Measurements from ENCODE around the gene TUBB2A. TPM values are rescaled to one million over a fixed set of nuclear protein-coding genes. Genes with fewer than 3 reads are reported as not detected.
A peak's percentile ranks its signal among the peaks of the same experiment; 100 is the strongest.

The TUBB2A gene
- total RNA-seq, 4 donors from 2014 or later = 16.3 to 72.5 (median 34.5) TPM

DNA sequence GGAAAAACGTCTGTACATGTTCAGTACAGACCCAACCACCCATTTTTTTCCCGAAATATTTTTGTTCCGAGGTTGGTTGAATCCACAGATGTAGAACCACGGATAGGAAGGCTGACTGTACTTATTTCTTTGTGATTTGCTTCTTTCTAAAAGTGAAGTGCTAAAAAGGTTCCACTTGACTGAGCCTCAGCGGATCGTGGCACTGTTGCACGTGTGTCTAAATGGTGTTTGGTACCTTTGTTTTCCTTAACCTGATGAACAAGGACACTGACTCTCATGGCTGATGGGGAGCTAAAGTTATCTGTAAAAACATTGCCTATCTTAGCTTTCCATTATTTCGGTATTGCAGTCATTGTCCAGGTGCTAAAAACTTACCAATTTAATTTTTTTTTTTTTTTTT lies 32.7 kb downstream of the TUBB2A start:
- no peaks in the 10 kb centered on the region for H3K9me3 ChIP-seq
- H3K27ac ChIP-seq = no peak overlapping the region
- 47 to 55% methylated on average over 8 of the region's 8 CpGs for WGBS, 2 donors
- intact Hi-C loops (cut with DNase I) = loop anchor here (5.0 kb wide), 1 partner anchor 128 kb away; no protein-coding TSS in a partner anchor
- peak in 1 of 2 donors; percentile 21 for DNase-seq
- no peak overlapping the region for H3K4me3 ChIP-seq (replicated peaks in 1 of 3)
- H3K4me1 ChIP-seq = peaks cover 0 to 2% of the 10 kb centered on the region in 2 donors
- no peaks in the 10 kb centered on the region for H3K27me3 ChIP-seq
- H3K36me3 ChIP-seq = peaks cover 2 to 3% of the 10 kb centered on the region in 2 donors
- TF ChIP-seq, protein P1, sequence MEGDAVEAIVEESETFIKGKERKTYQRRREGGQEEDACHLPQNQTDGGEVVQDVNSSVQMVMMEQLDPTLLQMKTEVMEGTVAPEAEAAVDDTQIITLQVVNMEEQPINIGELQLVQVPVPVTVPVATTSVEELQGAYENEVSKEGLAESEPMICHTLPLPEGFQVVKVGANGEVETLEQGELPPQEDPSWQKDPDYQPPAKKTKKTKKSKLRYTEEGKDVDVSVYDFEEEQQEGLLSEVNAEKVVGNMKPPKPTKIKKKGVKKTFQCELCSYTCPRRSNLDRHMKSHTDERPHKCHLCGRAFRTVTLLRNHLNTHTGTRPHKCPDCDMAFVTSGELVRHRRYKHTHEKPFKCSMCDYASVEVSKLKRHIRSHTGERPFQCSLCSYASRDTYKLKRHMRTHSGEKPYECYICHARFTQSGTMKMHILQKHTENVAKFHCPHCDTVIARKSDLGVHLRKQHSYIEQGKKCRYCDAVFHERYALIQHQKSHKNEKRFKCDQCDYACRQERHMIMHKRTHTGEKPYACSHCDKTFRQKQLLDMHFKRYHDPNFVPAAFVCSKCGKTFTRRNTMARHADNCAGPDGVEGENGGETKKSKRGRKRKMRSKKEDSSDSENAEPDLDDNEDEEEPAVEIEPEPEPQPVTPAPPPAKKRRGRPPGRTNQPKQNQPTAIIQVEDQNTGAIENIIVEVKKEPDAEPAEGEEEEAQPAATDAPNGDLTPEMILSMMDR (IDR thresholded peaks at IDR 0.05) = no peak
- TF ChIP-seq POLR2A (IDR thresholded peaks at IDR 0.05) = no peak

DNA sequence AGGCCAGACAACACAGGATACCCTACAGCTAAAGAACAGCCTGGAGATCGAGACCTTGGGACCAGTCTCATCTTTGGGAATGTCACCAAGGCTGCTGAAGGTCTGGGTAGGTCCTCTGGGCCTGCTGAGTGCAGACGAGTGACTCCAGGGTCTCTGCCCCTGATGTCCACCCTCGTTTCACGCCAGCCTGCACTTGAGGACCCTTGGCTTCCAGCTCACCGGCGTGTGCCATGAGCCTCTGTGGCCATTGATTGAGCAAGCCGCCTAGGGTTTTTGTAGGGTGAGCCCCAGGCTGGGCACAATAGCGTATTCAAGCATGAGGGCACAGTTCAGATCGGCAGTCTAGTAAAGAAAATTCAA lies 34.5 kb downstream of the TUBB2A start:
- no peak for TF ChIP-seq POLR2A (IDR thresholded peaks at IDR 0.05)
- Histone ChIP-seq H3K4me3 (replicated peaks in 1 of 3) (no peak overlapping the region), H3K27ac (no peak overlapping the region), H3K27me3 (no peaks in the 10 kb centered on the region), H3K9me3 (no peaks in the 10 kb centered on the region), H3K36me3 (no peaks in the 10 kb centered on the region), H3K4me1 (peaks cover 4 to 12% of the 10 kb centered on the region in 2 donors)
- WGBS, 2 donors = 85 to 88% methylated on average over 7 to 8 of the region's 9 CpGs
- intact Hi-C loops (cut with DNase I) = no loop called here
- no peak for DNase-seq

DNA sequence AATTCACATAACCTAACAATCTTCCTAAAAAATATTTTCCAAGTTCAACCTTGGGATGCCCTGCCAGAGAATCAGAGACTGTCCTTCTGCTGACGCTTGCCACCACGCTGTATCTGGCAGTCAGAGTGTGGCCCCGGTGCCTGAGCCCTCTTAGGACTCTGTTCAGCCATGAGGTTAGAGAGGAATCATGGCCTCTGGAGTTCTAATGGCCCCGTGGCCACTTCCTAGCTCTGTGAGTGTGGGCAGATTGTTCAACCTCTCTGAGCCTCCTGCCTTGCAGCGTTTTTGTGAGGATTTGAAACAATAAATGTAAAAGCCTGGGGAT lies 36.6 kb downstream of the TUBB2A start:
- no peaks in the 10 kb centered on the region for H3K36me3 ChIP-seq
- H3K27ac ChIP-seq = no peak overlapping the region
- intact Hi-C loops (cut with DNase I) = no loop called here
- peaks cover 4 to 14% of the 10 kb centered on the region in 2 donors for H3K4me1 ChIP-seq
- H3K9me3 ChIP-seq = no peaks in the 10 kb centered on the region
- no peak for TF ChIP-seq POLR2A (IDR thresholded peaks at IDR 0.05)
- TF ChIP-seq, protein P1 (IDR thresholded peaks at IDR 0.05) = no peak
- DNase-seq = no peak
- H3K4me3 ChIP-seq (replicated peaks in 1 of 3) = no peak overlapping the region
- H3K27me3 ChIP-seq = no peaks in the 10 kb centered on the region
- 92% methylated on average over 5 of the region's 5 CpGs for WGBS, 2 donors

DNA sequence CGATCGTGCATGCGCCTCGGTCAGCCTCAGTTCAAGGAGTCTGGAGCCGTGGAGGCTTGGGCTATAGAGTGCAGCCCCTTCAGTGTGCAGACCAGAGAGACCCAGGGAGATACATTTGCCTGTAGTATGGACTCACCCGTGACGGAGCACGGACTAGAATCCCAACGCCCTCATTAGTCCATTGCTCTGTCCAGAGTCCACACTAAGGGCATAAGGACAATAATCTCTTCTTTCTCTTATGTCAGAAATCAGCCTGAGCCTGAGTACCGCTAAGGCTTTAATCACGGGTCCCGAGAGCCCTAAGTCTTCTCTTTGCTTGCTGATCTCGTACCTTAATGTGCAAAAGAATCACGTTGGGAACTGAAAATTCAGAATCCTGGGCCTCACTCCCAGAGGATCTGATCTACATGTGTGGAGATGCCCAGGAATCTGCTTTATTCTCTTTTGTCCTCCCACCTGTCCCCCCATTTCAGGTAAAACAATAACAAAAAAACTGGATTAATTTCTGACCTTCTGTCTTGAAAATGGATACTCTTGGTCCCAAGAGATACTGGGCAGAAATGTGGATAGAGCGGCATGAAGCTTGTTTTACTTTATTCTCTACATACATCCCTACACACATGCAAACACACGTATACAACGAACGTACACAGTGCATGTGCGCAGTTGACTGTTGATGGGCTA lies 38.2 kb downstream of the TUBB2A start:
- peaks cover 4 to 14% of the 10 kb centered on the region in 2 donors for H3K4me1 ChIP-seq
- WGBS, 2 donors = 32% methylated on average over 14 to 15 of the region's 19 CpGs
- H3K27me3 ChIP-seq = no peaks in the 10 kb centered on the region
- peak overlapping the region; percentile 61 to 72 (median 70) for H3K4me3 ChIP-seq (replicated peaks in 1 of 3)
- intact Hi-C loops (cut with DNase I) = no loop called here
- DNase-seq = no peak
- TF ChIP-seq POLR2A (IDR thresholded peaks at IDR 0.05) = no peak
- TF ChIP-seq, protein P1 (IDR thresholded peaks at IDR 0.05) = no peak
- peaks cover 4 to 12% of the 10 kb centered on the region in 2 donors for H3K36me3 ChIP-seq
- peak overlapping the region in 2 of 3 donors; percentile 76 to 89 for H3K27ac ChIP-seq
- no peaks in the 10 kb centered on the region for H3K9me3 ChIP-seq

DNA sequence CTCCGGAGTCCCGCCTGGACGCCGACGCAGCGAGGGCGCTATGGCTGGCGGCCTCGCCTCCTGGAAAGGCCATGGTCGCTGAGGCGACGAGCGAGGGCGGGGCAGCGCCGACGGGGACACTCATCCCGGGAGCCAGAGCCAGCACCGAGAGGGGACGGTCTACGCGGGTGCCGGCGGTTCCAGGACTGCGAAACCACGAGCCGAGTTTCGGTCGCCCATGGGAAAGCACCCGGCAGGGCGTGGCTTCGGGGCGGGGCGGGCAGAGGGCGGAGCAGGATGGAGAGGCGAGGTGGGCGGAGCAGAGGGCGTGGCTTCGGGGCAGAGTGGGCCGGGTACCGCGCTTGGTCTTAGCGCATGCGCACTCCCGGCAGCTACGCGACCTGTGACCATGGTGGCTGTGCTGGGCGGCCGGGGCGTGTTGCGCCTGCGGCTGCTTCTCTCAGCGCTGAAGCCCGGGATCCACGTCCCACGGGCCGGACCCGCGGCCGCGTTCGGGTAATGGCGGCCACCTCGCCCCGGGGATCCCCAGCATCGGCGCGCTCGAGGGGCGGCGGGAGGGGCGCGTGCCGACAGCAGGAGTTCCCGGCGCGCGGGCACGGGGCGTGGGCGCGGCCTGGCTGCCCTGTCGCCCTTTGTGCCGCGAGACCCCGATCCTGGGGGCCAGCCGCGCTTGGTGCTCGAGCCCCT lies 38.8 kb downstream of the TUBB2A start, which contains the start of gene BPHL:
Gene BPHL (plus strand): TSS at position 359 of the 687 bp plus-strand sequence. CDS start 30 bp downstream, at position 389.
- Histone ChIP-seq H3K36me3 (peaks cover 11 to 17% of the 10 kb centered on the region in 2 donors), H3K4me3 (replicated peaks in 1 of 3) (peak within 1 kb of the TSS; percentile 61 to 72 (median 70)), H3K27me3 (no peaks in the 10 kb centered on the region), H3K9me3 (no peaks in the 10 kb centered on the region), H3K4me1 (peaks cover 4 to 14% of the 10 kb centered on the region in 2 donors), H3K27ac (peak within 1 kb of the TSS; percentile 76 to 89 (median 80))
- intact Hi-C loops (cut with DNase I) = no loop called here
- TF ChIP-seq POLR2A (IDR thresholded peaks at IDR 0.05) = peak; percentile 61 to 93
- TF ChIP-seq, protein P1 (IDR thresholded peaks at IDR 0.05) = peak in 1 of 6 experiments; percentile 7
- DNase-seq = peak; percentile 95 to 97
- WGBS, 2 donors = 1% methylated on average over 29 to 44 of the region's 89 CpGs

All from thyroid gland (tissue), 4 donors.